ENCODE results near the gene LMO4.

LMO4 gene

GRCh38 chr1:87362063-87362833 lies 33.6 kb downstream of the LMO4 start:
- no peak for DNase-seq

GRCh38 chr1:87362834-87363426 lies 34.2 kb downstream of the LMO4 start:
- no peak for DNase-seq

DNA sequence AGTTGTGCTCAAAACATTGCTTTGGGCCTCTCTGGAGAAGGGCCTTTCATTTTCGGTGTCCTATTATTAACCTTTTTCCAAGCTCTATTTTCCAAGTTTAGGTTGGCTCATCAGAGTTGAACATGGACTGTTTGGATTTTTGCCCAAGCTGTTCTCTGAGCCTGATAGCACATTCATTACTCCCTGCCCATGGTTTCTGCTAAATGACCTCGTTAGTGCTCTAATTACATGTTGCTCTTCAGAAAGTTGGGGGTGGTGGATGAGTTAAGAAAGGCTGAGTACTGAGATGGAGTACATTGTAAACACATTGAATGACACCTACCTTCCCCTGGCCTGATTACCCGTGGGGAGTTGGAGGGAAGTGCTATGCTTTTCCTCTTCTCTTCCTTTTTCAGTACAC lies 38.9 kb downstream of the LMO4 start:
- DNase-seq = no peak

GRCh38 chr1:87368907-87369306 lies 40.2 kb downstream of the LMO4 start:
- DNase-seq = no peak

GRCh38 chr1:87369736-87370478 lies 41.2 kb downstream of the LMO4 start:
- peak; percentile 7 for DNase-seq

GRCh38 chr1:87370544-87370943 lies 41.9 kb downstream of the LMO4 start:
- no peak for DNase-seq

DNA sequence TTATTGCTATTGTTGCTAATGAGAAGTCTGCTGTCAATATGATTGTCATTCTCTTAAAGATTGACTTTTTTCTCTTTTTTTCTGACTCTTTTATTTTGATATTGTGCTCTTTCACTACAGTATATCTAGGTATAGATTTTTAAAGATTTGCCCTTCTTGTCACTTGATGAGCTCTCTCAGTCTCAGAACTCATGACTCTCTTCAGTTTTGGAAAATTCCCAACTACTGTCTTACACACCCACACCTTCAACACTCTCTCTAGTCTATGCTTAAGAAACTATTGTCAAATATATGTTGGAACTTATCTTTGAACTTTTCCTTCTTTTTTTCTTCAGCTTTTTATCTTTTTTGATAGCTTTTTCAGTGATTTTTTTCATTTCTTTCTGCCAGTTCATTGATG lies 50.6 kb downstream of the LMO4 start:
- no peak for DNase-seq

- no peak for DNase-seq
These were observed 57.6 kb downstream of the LMO4 start for GRCh38 chr1:87386217-87386790.

- DNase-seq = no peak
These were observed 59.7 kb downstream of the LMO4 start for GRCh38 chr1:87388411-87388810.

DNA sequence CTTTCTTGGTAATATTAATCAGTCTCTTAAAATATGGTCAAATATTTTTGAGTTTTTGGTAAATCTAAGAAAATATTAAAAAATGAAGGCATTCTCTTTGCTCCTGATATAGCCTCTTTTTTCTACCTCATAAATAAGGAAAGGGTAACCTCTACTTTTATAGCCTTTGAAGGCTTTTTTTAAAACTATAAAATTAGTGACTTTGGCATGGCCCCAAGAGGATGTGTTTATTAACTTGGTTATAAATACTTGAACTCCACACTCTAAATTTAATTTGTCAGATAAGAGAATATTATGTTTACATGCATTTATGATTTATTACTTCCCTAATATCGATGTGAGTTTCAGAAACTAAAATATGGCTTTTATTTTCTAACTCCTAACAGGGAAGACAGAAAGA lies 60.3 kb downstream of the LMO4 start:
- no peak for DNase-seq

- no peak for DNase-seq
These were observed 60.9 kb downstream of the LMO4 start for GRCh38 chr1:87389546-87389945.

GRCh38 chr1:87392248-87393192 lies 63.8 kb downstream of the LMO4 start:
- no peak for DNase-seq

- no peak for DNase-seq
These were observed 64.9 kb downstream of the LMO4 start for GRCh38 chr1:87393445-87394085.

DNA sequence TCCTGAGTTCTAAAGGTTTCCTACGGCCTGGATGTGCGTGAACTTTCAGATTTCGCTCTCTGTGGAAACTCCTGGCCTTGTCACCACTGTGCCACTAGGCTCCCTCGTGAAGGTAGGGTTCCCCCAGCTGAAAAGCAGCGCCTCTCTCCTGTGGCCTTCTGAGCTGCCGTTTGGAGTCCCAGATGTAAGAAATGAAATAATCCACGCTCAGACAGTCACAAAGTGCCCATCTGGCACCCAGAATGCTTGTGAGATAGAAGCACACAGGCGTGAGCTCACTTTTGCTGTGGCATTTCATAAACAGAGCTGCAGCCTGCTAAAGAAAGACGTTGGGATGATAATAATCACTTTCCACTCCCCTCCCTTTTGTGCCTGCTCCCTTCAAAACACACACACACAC lies 65.8 kb downstream of the LMO4 start:
- DNase-seq = peak; percentile 42

DNA sequence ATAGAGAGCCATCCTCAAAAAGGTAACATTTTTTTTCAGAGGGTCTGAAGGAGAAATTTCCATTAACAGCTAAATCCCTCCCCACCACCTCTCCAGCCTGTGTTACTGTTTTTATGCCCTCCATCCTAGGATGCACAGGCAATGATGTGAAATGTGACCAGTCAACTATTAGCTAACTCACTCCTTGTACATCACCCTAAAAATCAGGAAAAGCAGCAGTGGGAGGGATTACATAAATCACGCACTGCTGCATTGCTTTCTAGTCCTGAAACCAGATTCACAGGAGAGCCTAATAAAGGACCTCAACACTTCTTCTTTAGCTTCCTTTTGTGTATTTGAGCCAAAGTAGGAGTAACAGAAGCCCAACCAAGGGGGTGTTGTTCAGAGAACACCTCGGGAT lies 66.3 kb downstream of the LMO4 start:
- DNase-seq = no peak

Measured in hematopoietic multipotent progenitor cell treated with erythropoietin and hydrocortisone succinate and interleukin-3 and kit ligand, for 4 days (in vitro differentiated cells).